ENCODE results near the gene COL24A1.
A peak's percentile ranks its signal among the peaks of the same experiment; 100 is the strongest.
"Not testable (repeated sequence)": the region's sequence is repeated elsewhere in the genome, so short reads cannot be mapped to it uniquely, and the experiment has no call there.

Gene COL24A1

GRCh38 chr1:85798419-85798818, 358.2 kb downstream of the COL24A1 start:
- DNase-seq, result no peak

- not testable (repeated sequence) for DNase-seq
Measured at GRCh38 chr1:85777021-85777420, 379.6 kb downstream of the COL24A1 start.

DNA sequence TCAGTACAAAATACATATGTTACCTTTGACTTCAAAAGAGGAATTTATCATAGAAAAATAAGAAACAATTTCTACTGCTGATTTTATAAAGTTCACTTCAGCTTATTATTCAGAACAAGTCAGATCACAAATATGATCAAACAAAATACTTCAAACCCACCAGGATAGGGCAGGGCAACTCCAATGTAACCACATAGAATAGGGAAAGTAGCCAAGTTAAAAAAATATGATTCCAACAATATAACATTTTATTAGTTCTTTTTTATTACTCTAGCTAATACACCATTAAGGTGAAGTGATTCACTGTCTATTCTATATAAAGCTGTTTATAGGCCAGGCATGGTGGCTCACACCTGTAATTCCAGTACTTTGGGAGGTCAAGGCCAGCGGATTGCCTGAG, 393.8 kb downstream of the COL24A1 start:
- no peak for DNase-seq

DNA sequence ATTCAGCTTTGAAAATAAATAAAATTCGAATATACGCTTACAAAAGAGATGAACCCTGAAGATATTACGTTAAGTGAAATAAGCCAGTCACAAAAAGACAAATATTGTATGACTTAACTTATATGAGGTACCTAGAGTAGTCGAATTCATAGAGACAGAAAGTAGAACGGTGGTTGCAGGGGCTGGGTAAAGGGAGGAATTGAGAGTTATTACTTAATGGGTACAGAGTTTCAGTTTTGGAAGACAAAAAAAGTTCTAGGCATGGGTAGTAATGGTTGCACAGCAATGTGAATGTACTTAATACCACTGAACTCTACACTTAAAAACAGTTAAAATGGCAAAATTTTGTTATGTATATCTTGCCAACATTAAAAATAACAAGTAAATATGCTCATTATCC, 399.7 kb downstream of the COL24A1 start:
- no peak for DNase-seq

DNA sequence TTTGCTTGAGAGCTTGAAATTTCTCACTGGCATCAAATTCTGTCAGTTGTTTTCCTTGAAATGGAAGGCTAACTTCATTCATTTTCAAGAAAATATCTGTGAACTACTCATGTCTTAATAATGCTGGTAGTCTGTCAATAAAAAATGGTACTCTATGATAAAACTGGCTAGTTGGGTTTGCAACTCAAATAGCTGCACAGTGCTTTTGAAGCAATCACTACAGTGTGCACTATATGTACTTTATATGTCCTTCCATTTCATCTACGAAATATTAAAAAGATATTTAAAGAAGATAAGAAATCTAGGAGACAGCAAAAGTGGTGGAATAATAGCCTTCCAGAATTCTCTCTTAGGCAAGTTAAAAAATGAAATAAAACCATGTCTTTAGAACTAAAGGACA, 408.5 kb downstream of the COL24A1 start:
- no peak for DNase-seq

- DNase-seq, result peak in 1 of 3 donors; percentile 13
Measured at GRCh38 chr1:85746777-85747176, 409.8 kb downstream of the COL24A1 start.

- no peak for DNase-seq
Measured at GRCh38 chr1:85743814-85744213, 412.8 kb downstream of the COL24A1 start.

GRCh38 chr1:85734931-85735330, 421.6 kb downstream of the COL24A1 start:
- DNase-seq, result no peak

DNA sequence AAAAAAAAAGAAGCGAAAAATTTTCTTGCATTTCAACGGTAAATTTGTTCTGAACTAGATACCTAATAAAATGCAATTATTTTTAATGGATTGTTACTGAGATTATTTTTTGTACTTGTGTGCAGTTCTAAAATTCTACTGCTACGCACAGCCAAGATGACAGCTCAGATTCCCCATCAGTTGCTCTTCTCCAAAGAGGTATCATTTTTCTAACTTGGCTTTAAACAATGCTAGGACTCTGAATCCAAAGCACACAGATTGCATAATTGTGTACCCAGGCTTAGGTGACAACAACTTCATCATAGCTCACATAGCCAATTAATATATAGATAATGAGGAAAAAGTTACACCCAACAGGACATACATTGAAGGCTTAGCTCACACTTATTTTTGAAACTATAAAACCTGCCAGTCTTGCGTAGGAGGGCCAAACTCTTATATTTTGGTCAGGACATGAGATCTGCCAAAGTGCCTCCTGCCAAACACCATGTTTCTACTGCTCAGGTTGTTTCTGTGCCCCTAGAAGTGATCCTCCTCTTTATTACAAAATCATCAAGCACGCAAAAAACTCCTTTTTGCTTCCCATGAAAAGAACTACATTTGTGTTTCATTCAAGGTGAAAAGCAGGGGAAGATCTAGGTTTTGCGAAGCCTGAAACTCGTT, 437.8 kb downstream of the COL24A1 start:
- peak in 1 of 3 donors; percentile 5 for DNase-seq

DNA sequence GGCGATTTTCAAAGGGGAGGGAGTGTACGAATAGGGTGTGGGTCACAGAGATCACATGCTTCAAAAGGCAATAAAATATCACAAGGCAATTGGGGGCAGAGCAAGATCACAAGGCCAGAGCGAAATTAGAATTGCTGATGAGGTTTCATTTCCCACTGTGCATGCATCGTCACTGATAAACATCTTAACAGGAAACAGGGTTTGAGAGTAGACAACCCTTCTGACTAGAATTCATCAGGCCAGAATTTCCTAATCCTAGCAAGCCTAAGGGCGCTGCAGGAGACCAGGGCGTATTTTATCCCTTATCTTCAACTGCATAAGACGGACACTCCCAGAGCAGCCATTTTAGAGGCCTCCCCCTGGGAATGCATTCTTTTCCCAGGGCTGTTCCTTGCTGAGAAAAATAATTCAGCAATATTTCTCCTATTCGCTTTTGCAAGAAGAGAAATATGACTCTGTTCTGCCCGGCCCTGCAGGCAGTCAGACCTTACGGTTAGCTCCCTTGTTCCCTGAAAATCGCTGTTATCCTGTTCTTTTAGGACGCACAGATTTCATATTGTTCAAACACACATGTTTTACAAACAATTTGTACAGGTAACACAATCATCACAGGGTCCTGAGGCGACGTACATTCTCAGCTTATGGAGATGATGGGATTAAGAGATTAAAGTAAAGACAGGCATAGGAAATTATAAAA, 442.0 kb downstream of the COL24A1 start:
- DNase-seq, result not testable (repeated sequence)

GRCh38 chr1:85708829-85709227, 447.7 kb downstream of the COL24A1 start:
- DNase-seq, result peak in 1 of 3 donors; percentile 12

DNA sequence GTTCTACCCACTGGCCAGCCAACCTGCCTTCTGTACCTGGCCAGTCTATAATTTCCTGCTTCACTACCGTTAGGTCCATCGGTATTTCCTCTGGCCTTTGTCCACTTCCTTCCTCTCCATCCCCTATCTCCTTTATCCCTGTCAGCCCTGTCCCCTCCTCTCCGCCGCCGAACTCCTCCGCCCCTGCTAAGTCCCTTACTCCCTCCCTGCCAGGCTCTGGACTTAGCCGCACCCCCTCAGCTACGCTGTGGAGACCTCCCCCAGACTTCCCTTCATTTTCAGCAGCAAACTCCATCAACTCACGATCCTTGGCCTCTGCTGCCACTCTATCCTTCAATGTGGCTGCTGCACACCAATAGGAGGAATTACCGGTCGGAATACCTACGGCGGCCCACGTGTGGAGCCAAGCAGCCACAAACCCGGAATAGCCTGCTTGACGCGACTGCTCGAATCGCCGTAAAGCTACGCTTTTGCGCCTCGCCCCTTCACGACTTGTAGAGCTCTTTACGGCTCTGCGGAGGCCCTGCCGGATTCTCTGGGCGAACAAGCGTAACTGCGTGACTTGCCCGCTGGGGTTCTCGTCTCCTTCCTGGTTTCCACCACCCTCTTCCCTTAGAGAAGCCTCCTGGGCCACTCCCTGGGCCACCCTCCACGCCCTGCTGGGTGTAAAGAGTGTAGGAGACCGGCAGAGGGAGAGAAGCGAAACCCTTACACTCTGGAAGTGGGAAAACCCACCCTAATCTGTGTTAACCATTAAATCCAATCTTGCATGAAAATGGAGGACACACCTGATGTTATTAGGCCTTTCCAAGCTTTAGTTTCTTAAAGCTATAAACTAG, 448.4 kb downstream of the COL24A1 start, which contains the start of gene ZNHIT6:
ZNHIT6 (minus strand) TSS at position 444 of the 839 bp plus-strand sequence; CDS start at position 295, 149 bp downstream.
- DNase-seq, result peak; percentile 92 to 93 (median 92)

DNA sequence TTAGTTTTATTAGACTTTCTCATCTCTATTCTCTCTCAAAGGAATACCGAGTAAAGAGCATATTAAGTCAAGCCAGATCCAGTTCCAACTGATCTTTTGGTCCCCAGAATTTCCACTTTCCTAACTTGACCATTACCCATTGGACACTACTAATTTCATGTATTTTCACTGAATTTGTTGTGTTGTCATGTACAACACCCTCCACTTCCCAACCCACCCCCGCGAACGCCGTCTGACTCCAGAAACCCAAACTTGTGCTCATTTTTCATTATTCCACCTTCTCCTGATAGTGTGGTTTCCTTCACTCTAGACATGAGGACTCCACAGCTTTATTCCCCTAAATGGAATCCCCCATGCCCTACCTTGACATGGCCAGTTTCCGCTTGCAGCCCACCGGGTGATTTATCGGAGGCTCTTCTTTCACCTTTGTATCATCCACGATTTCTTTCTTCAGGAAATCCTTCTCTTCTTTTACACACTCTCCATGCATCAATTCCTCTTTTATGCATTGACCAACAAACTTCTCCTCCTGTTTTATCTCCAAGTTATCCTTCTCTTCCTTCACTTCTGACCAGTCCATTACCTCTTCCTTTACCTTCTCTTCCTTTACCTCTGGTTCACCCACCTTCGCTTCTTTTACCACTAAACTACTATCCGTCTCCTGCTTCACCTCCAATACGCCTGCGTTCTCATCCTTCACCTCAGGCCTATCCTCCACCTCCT, 449.1 kb downstream of the COL24A1 start:
- DNase-seq, result peak in 2 of 3 donors; percentile 8 to 13

DNA sequence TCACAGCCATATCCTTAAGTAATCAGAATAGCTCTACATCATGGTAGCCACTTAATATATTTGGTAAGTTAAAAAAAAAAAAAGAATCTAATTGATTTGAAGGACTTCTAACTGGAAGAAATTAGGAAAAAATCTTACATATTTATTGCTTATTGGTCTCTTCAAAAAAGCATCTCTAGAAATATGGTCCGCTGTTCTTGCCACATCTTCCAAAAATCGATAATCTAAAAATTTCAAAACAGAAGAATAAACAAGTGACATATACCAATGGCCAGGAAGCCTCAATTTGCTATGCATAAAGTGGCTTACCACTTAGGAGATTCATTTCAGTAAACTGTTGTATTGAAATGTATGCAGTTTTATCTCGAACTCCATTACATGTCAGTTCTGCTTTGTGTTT, 450.6 kb downstream of the COL24A1 start:
- DNase-seq, result no peak

GRCh38 chr1:85700422-85700821, 456.1 kb downstream of the COL24A1 start:
- DNase-seq, result no peak

GRCh38 chr1:85697895-85698294, 458.7 kb downstream of the COL24A1 start:
- no peak for DNase-seq

GRCh38 chr1:85692730-85693314, 463.8 kb downstream of the COL24A1 start:
- DNase-seq, result peak in 2 of 3 donors; percentile 3 to 14

- no peak for DNase-seq
Measured at GRCh38 chr1:85689775-85690404, 466.7 kb downstream of the COL24A1 start.

DNA sequence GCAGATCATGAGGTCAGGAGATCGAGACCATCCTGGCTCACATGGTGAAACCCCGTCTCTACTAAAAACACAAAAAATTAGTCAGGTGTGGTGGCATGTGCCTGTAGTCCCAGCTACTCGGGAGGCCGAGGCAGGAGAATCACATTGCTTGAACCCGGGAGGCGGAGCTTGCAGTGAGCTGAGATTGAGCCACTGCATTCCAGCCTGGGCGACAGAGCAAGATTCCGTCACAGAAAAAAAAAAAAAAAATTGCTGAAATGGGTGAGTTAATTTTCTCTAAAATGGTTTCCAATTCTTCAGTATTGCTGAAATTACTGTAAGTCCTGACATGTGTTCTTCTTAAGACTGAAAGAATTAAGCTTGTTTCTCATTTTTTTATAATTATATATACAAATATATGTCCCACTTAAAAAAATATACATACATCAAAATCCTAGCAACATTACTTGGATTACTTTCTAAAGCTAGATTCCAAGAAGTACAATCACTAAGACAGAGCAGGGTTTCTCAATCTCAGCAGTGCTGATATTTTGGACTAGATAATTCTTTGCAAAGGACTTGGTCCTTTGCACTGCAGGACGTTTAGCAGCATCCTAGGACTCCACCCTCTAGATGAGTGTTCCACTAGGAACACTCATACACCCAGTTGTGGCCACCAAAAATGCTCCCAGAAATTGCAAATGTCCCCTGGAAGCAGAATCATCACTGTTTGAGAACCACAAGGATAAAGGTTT, 473.1 kb downstream of the COL24A1 start:
- no peak for DNase-seq

DNA sequence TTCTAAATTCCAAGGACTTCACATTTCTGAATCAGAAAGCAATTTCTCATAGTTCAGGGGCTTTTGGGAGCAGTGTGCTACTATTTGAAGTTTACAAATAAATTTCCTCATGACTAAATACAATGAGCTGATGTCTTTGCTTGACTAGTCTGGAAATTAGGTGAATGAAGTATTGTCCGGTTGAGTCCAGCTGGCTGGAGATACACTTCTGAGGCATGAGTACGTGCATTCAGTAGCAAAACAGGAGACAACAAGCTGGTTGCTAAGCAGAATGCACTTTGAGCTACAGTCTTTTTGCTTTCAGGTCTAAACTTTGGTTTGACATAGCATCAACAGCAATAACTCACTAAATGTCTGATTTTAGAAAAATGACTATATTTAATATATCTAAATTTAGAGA, 475.5 kb downstream of the COL24A1 start:
- peak in 2 of 3 donors; percentile 0 to 27 for DNase-seq

Measured in suppressor macrophage treated with lipopolysaccharide for 1 hour (primary cell).